K562 (cell line): Measurements from ENCODE around the gene TTLL11. TPM values are rescaled to one million over a fixed set of nuclear protein-coding genes. Genes with fewer than 3 reads are reported as not detected.

ENCODE experiments used
- CHD7 ChIP-seq: fragments of 200-600 bp; sonication (generic); IDR thresholded peaks from one replicate; pipeline ENCODE4 v1.6.1; 2012; ENCODE audit warnings: mild to moderate bottlenecking, low read depth, low read length, inconsistent platforms
- GMEB1 ChIP-seq: fragments of 250-450 bp; sonication (Bioruptor Pico); IDR thresholded peaks from 2 replicates; pipeline ENCODE4 v1.4.0; 2020; ENCODE audit warnings: mild to moderate bottlenecking
- NCOA2 ChIP-seq, 2 experiments: fragments of 450-650 bp; IDR thresholded peaks; 2 replicates each; pipeline ENCODE4 v1.6.1; 2018; ENCODE audit warnings: mild to moderate bottlenecking in 2 of 2, moderate library complexity in 1 of 2; ENCODE audit not compliant: partially characterized antibody in 2 of 2
- SUPT5H ChIP-seq: fragments of 450-650 bp; IDR thresholded peaks from 2 replicates; pipeline ENCODE4 v1.6.1; 2016
- polyA plus RNA-seq, 8 experiments: library from polyadenylated mRNA; depleted of rRNA in 4 of 8; stranded (reverse) in 5 of 8; unstranded in 3 of 8; fragments of >200 nt; fragmentation: Nextera tagmentation in 2 of 8; fragmentation: Illumina TruSeq in 1 of 8; extraction: Ambion mirVana in 2 of 8; extraction: Trizol in 1 of 8; gene quantifications; 2 replicates each; pipeline versions ENCODE4 v1.2.1 to v1.2.3, GENCODE V29; 2011 to 2014; ENCODE audit warnings: inconsistent platforms in 1 of 8, missing spikeins in 1 of 8
- total RNA-seq, 7 experiments: library from RNA; depleted of rRNA in 6 of 7; stranded (reverse); fragments of >200 nt in 6 of 7; fragmentation: Illumina TruSeq in 2 of 7; extraction: Trizol in 2 of 7; gene quantifications; 2 replicates each; pipeline versions ENCODE4 v1.2.1 to v1.2.3, GENCODE V29; 2011 to 2021; ENCODE audit warnings: low replicate concordance in 1 of 7

Gene TTLL11
- total and polyA plus RNA-seq, 9 of the 15 experiments (the other 6 are each of a cell fraction or from before 2014, with no cell fraction given) = 0.83 to 4.4 (median 2.7) TPM

GRCh38 chr9:122138560-122139268 lies 45.6 kb upstream of the TTLL11 start (continued):
- no peak for TF ChIP-seq CHD7
- TF ChIP-seq NCOA2 (IDR thresholded peaks at IDR 0.05; ENCODE audit: partially characterized antibody in 2 of 2) = no peak
- TF ChIP-seq GMEB1 (CRISPR knock-in tag) = no peak
- no peak for TF ChIP-seq SUPT5H
